Kidney tubule cell (primary cell): ENCODE results near the gene ADRA2C.

Experiments used
- DNase-seq: peaks from one replicate; pipeline ENCODE4 v3.0.0-alpha.2; 2018; ENCODE audit warnings: low spot score

The ADRA2C gene

GRCh38 chr4:3777669-3778068, 11.5 kb downstream of the ADRA2C start:
- DNase-seq = no peak

DNA sequence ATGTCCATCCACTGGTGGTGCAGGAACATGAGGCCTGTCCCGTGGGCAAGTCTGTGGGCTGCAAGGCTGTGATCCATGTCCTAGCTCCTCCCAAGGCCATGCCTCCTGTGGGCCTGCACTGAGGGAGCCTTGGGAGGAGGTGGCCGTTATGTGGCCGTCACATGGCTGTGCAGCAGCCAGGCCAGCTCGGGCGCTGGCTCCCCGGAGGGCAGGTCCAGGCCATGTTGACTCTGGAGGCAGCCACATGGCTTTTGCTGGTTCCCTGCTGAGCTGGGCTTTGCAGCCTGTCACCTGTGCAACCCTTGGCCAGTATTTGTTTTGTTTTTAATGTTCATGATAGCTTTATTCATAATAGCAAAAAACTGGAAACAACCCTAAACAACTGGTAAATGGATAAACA, 13.3 kb downstream of the ADRA2C start:
- no peak for DNase-seq

DNA sequence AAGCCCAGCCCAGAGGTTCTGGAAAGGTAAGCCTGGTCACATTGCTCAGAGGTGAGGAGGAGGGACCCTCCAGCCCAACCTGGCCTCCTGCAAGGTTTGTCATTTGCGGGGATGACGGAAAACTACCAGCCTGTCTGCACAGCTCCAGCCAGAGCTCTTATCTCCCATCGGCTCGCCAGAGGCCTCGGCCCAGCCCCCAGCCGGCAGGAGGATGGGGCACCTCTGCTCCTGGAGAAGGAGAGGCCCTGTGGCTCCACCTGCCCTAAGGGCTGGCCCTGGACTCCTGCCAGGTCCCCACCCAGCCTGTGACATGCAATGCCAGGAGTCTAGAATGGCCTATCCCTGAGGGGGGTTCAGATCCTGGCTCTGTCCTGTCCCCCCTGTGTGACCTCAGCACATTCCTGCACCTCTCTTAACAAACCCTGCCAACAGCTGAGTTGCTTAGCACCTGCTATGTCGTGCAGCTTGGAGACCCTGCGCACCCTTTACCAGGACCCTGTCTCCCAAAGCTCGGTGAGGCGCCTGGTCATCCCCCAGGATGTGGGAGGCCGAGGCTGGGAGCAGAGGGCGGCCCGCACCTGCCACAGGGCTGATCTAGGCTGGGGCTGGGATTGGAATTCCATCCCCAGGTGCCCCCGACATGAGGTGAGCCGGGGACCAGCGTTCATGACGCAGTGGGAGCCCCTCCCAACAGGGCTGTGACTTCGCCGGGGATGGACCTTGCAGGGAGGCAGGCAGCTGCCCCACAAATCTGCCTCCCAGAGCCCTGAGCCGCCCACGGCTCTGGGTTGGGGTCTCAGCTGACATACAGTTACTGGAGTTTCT, 14.4 kb downstream of the ADRA2C start:
- DNase-seq = no peak

GRCh38 chr4:3781193-3781886, 15.2 kb downstream of the ADRA2C start:
- DNase-seq = no peak

DNA sequence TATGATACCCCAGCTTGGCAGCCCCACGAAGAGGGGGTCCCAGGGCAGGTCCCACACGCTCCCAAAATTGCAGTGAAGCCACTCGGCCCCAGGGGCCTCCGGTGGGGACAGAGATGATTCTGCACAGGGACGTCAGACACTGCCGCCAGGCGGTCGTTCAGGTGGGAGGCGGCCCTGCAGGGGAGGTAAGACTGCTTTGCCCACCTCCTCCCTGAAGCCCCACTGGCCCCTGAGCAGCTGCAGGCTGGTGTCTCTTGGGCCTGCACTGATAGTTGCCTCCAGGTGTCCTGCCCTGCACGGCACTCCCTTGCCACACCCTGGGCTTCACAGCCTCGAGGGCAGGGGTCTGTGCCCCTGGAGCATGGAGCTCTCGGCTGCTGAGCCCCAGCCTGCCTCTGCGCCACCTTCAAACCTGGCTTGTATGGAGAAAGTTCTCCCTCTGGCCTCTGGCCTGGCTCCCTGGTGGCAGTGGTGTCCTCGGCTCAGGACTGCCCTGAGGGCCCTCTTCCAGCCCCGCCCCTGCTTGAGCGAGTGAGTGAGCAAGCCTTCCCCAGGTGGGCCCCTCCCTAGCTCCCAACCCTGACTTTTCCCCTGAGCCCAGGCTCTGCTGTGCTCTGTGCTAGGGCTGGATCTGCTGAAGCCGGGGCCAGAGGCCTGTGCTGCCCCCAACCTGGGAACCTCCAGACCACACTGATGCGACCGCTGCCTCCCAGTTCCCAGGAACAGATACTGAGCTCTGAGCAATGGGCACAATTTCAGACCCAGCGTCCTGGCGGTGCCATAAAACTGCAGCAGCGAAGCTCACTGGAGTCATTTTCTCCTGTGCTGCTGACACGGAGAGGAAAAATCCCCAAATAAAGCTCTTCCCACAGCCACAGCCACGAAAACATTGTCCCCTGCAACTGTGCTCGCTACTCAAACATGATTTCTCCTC, 16.1 kb downstream of the ADRA2C start:
- DNase-seq = no peak

GRCh38 chr4:3783693-3784306, 17.6 kb downstream of the ADRA2C start:
- peak; percentile 11 for DNase-seq

- DNase-seq = no peak
Observed at GRCh38 chr4:3784454-3785291, 18.5 kb downstream of the ADRA2C start.

- no peak for DNase-seq
Observed at GRCh38 chr4:3785292-3785565, 19.0 kb downstream of the ADRA2C start.

DNA sequence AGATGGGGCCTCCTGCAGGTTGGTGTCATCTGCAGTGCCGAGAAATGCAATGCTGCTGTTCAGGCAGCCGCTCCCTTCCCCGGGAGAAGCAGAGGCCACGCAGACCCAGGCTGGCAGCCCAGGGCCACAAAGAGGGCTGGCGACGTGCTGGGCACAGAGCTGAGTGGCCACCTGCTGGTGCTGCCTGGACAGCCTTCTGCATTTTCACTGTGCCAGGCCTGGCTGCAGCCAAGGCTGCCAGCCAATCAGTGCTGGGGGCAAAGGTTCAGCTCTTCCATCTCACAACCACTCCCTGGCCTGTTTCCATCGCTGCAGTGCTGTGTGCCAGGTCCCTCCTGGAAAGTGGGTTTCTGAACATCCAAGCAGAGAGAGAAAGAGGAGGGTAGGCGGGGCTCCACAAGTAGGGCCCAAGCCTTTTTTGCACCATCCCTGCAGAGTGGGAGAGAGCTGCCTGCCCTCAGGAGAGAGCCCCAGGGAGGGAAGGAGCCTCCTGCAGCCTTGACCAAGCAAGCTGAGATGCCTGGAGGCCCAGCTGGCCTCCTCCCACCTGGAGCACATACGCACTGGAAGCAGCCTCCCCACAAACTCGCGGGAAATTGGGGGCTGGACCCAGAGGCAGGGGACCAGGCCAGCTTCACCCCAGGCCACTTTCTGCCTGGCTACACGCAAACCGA, 20.1 kb downstream of the ADRA2C start:
- DNase-seq = peak; percentile 6

GRCh38 chr4:3787489-3788365, 21.5 kb downstream of the ADRA2C start:
- DNase-seq = no peak

- no peak for DNase-seq
Observed at GRCh38 chr4:3788366-3788660, 22.1 kb downstream of the ADRA2C start.

- DNase-seq = no peak
Observed at GRCh38 chr4:3789587-3789986, 23.4 kb downstream of the ADRA2C start.

DNA sequence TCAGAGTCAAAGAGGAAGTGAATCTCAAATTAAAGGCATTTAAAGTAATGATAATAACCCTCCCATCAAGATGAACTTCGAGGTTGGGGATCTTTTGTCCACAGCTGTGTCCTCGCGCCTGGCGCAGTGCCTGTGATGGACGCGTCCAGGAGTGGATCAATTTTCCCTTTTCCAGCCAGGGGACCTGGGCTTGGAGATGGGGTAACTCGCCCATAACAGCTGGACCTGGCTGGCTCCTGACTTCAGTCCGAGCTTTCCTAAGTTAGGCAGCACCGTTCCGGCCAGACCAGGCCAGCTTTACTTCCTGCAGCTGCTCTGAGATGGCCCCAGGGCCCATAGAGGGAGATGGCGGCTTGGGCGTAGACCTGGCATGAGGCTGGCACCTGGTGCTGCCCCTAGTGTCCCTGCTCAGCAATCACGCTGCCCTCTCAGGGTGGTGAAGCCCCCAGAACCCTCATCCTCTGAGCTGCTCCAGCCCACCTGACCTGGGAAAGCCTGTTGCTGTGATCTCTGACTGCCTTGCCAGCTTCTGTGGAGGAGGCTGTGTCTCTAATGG, 23.9 kb downstream of the ADRA2C start:
- no peak for DNase-seq

- DNase-seq = no peak
Observed at GRCh38 chr4:3791256-3791655, 25.1 kb downstream of the ADRA2C start.

DNA sequence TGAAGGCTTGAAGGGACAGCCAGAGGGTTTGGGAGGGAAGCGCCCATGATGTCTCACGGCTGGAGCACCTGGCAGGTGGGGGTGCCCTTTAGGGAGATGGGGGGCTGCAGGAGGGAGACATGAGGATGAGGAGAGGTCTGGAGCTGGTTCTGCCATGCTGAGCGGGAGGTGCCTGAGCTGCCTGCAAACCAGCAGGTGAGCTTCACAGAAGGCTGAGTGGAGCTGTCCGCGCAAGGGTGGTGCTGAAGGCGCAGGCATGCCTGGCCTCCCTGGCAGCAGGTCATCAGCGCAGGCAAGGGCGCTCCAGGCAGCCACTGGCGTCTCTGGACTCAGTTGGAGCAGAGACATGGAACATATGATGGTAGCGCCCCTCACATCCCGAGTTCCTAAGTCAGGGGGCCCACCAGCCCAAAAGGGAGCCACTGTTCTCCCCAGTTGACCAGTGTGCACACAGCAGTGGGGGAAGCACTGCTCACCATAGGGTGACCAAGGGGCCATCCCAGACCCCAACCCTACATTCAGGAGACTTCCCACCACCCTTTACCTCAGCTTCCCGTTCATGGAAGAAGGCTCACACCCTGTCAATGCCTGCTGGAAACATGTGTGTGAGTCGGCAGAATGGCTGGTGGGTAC, 25.8 kb downstream of the ADRA2C start:
- DNase-seq = peak; percentile 40

- DNase-seq = no peak
Observed at GRCh38 chr4:3792813-3793212, 26.6 kb downstream of the ADRA2C start.

- no peak for DNase-seq
Observed at GRCh38 chr4:3793545-3793944, 27.4 kb downstream of the ADRA2C start.

GRCh38 chr4:3796960-3797359, 30.8 kb downstream of the ADRA2C start:
- DNase-seq = no peak
